IPS DF 4.7 (cell line): ENCODE data around the gene ERBB4.

Source experiments
- DNase-seq: peaks from one replicate; pipeline ENCODE4 v3.0.0-alpha.2; 2013; ENCODE audit warnings: low spot score; ENCODE audit errors: extremely low read depth

Gene ERBB4

GRCh38 chr2:212364112-212364985, 174.3 kb downstream of the ERBB4 start:
- no peak for DNase-seq

- no peak for DNase-seq
Observed at GRCh38 chr2:212361174-212361756, 177.3 kb downstream of the ERBB4 start.

- no peak for DNase-seq
Observed at GRCh38 chr2:212360068-212360460, 178.5 kb downstream of the ERBB4 start.

GRCh38 chr2:212359425-212360067, 179.1 kb downstream of the ERBB4 start:
- DNase-seq: no peak

GRCh38 chr2:212357606-212358005, 181.0 kb downstream of the ERBB4 start:
- DNase-seq: no peak

GRCh38 chr2:212354382-212354781, 184.2 kb downstream of the ERBB4 start:
- DNase-seq: no peak

GRCh38 chr2:212348501-212348900, 190.1 kb downstream of the ERBB4 start:
- no peak for DNase-seq

- DNase-seq: no peak
Observed at GRCh38 chr2:212346865-212347264, 191.7 kb downstream of the ERBB4 start.

- DNase-seq: no peak
Observed at GRCh38 chr2:212345966-212346365, 192.6 kb downstream of the ERBB4 start.

- DNase-seq: no peak
Observed at GRCh38 chr2:212344131-212344530, 194.5 kb downstream of the ERBB4 start.

- DNase-seq: no peak
Observed at GRCh38 chr2:212343167-212343566, 195.4 kb downstream of the ERBB4 start.

GRCh38 chr2:212337486-212338343, 200.9 kb downstream of the ERBB4 start:
- DNase-seq: no peak

GRCh38 chr2:212337036-212337435, 201.6 kb downstream of the ERBB4 start:
- DNase-seq: no peak

- DNase-seq: no peak
Observed at GRCh38 chr2:212330263-212330662, 208.3 kb downstream of the ERBB4 start.

GRCh38 chr2:212328712-212329496, 209.7 kb downstream of the ERBB4 start:
- no peak for DNase-seq

- DNase-seq: no peak
Observed at GRCh38 chr2:212328136-212328535, 210.5 kb downstream of the ERBB4 start.

GRCh38 chr2:212327171-212327809, 211.3 kb downstream of the ERBB4 start:
- no peak for DNase-seq

- no peak for DNase-seq
Observed at GRCh38 chr2:212318636-212319035, 220.0 kb downstream of the ERBB4 start.

GRCh38 chr2:212314680-212315079, 223.9 kb downstream of the ERBB4 start:
- no peak for DNase-seq

- no peak for DNase-seq
Observed at GRCh38 chr2:212311807-212312404, 226.7 kb downstream of the ERBB4 start.
